Measurements from ENCODE around the gene ISM1.

DNA sequence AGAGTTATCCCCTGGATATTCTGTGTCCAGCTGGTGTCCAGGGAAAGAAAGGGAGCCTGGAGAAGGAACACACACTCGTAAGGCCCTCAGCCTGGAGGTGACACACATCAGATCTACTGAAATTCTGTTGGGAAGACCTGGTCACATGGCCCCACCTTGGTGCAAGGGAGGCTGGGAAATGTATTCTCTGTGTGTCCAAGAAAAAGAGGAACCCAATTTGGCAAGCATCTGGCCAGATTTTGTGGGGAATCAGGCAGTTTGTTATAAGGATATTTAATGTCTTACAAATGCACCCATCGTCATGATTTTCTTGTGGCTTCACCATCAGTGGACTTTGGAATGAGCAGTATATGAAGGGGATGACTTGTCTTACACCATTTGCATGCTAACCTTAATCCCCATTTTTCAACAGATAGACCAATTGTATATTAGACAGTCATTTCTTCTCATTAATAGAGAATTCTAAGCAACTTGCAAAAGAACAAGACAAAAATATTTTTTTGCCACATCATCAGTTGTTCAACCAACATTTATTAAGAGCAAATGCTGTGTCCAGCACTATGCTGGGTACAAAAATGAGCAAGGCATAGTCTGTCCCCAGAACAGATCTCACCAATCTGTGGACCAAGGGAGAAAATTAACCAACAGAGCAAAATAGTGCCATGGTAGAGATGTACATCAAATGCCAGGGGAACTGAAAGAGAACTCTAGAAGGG, 59.7 kb downstream of the ISM1 start:
- TF ChIP-seq, protein P1, sequence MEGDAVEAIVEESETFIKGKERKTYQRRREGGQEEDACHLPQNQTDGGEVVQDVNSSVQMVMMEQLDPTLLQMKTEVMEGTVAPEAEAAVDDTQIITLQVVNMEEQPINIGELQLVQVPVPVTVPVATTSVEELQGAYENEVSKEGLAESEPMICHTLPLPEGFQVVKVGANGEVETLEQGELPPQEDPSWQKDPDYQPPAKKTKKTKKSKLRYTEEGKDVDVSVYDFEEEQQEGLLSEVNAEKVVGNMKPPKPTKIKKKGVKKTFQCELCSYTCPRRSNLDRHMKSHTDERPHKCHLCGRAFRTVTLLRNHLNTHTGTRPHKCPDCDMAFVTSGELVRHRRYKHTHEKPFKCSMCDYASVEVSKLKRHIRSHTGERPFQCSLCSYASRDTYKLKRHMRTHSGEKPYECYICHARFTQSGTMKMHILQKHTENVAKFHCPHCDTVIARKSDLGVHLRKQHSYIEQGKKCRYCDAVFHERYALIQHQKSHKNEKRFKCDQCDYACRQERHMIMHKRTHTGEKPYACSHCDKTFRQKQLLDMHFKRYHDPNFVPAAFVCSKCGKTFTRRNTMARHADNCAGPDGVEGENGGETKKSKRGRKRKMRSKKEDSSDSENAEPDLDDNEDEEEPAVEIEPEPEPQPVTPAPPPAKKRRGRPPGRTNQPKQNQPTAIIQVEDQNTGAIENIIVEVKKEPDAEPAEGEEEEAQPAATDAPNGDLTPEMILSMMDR (IDR thresholded peaks at IDR 0.05) = no peak
- TF ChIP-seq POLR2A (IDR thresholded peaks at IDR 0.05) = no peak
- no peak for TF ChIP-seq EP300 (IDR thresholded peaks at IDR 0.05)
